Loucy (cell line): ENCODE measurements around the gene BRSK2.

Source experiments
- H2AFZ ChIP-seq: fragments of 200-600 bp; sonication (generic); 2 replicates; pipeline ENCODE4 v1.6.0; 2016; ENCODE audit warnings: antibody characterized with exemption, mild to moderate bottlenecking, low read length, moderate library complexity
- H3F3A ChIP-seq: fragments of 200-600 bp; 2 replicates; pipeline ENCODE4 v1.6.0; 2016; ENCODE audit warnings: antibody characterized with exemption, low read depth, mild to moderate bottlenecking
- H3K27me3 ChIP-seq: fragments of 200-600 bp; sonication (generic); 2 replicates; pipeline ENCODE4 v1.6.1; 2014; ENCODE audit warnings: low read length, mild to moderate bottlenecking; ENCODE audit not compliant: insufficient read depth, poor library complexity, severe bottlenecking
- H3K36me3 ChIP-seq: fragments of 200-600 bp; sonication (generic); 2 replicates; pipeline ENCODE4 v1.6.1; 2016; ENCODE audit warnings: low read length; ENCODE audit not compliant: insufficient read depth
- H3K4me1 ChIP-seq: fragments of 200-600 bp; sonication (generic); 2 replicates; pipeline ENCODE4 v1.5.1; 2014; ENCODE audit warnings: low read length, mild to moderate bottlenecking; ENCODE audit not compliant: insufficient read depth, poor library complexity, severe bottlenecking
- H3K4me2 ChIP-seq: fragments of 200-600 bp; sonication (generic); 2 replicates; pipeline ENCODE4 v1.6.0; 2014; ENCODE audit warnings: antibody characterized with exemption, low read length, low read depth, mild to moderate bottlenecking; ENCODE audit not compliant: poor library complexity, severe bottlenecking
- H3K4me3 ChIP-seq: fragments of 200-600 bp; sonication (generic); 2 replicates; pipeline ENCODE4 v1.5.1; 2014; ENCODE audit warnings: low read length, mild to moderate bottlenecking, mixed read lengths; ENCODE audit not compliant: poor library complexity, severe bottlenecking
- H3K79me2 ChIP-seq: fragments of 200-600 bp; sonication (generic); 2 replicates; pipeline ENCODE4 v1.6.1; 2014; ENCODE audit warnings: low read length; ENCODE audit not compliant: insufficient read depth
- H3K9ac ChIP-seq: fragments of 200-600 bp; sonication (generic); 2 replicates; pipeline ENCODE4 v1.6.0; 2014; ENCODE audit warnings: mild to moderate bottlenecking, low read depth, low read length, moderate library complexity; ENCODE audit not compliant: poor library complexity, severe bottlenecking
- H3K9me2 ChIP-seq: fragments of 200-600 bp; sonication (generic); replicated peaks from 2 replicates; pipeline ENCODE4 v1.6.1; 2016; ENCODE audit warnings: low read depth, low read length, mixed read lengths
- H3K9me3 ChIP-seq: fragments of 200-600 bp; sonication (generic); 2 replicates; pipeline ENCODE4 v1.6.1; 2014; ENCODE audit warnings: mild to moderate bottlenecking, antibody characterized with exemption, low read length, low read depth; ENCODE audit not compliant: insufficient read depth
- H4K20me1 ChIP-seq: fragments of 200-600 bp; sonication (generic); 2 replicates; pipeline ENCODE4 v1.6.0; 2014; ENCODE audit warnings: antibody characterized with exemption, low read length, mild to moderate bottlenecking; ENCODE audit not compliant: insufficient read depth, poor library complexity, severe bottlenecking
- EZH2phosphoT487 ChIP-seq: fragments of 200-600 bp; IDR thresholded peaks from 2 replicates; pipeline ENCODE4 v1.6.1; 2018; ENCODE audit warnings: antibody characterized with exemption, mild to moderate bottlenecking, moderate library complexity, borderline replicate concordance
- TF ChIP-seq, protein P1 (sequence below): fragments of 200-600 bp; sonication (generic); conservative IDR thresholded peaks from 2 replicates; pipeline ENCODE4 v1.5.1; 2014; ENCODE audit warnings: mild to moderate bottlenecking, antibody characterized with exemption, low read length

The BRSK2 gene

DNA sequence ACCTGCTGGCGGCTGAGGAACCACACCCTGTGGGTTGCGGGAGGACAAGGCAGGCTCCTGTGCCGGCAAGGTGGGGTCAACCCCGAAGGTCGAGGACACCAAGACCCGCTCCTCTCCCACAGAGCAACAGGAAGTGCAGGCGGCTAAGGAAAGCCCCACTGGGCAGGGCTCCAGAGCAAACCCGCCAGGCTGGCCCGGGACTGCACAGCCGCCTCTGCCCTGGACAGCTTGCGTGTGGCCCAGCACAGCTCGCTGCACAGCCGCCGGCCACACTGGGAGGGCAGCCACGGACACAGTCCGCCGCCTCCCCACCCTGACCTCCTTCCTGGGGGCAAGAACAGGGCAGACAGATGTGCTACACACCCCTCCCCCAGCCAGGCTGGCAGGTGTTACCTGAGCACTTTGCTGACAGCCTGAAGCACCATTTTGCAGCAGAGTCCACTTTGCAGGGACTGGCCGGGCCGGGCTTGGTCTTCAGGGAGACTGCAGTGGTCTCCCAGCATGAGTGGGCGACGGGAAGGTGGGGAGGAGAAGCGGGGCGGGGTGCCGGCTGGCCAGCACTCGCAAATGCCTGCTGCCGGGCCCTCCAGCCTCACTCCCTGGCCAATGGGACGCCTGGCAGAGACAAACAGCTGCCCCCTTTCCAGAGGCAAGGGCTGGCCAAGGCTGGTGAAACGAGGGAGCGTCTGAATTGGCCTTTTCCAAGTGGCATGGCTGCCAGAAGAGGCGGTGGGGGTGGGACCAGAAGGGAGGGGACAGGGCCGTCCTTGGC is 96.5 kb downstream of the BRSK2 start, which contains the start of gene MOB2:
MOB2 (minus strand) TSS at position 726 of the 772 bp plus-strand sequence; CDS start at position 503, 223 bp downstream.
- H3K9me2 ChIP-seq: no peaks in the 10 kb centered on the region
- no peak within 1 kb of the TSS for H3K9ac ChIP-seq
- H3K4me1 ChIP-seq: no peaks in the 10 kb centered on the region
- H2AFZ ChIP-seq: no peak within 1 kb of the TSS
- H3K36me3 ChIP-seq: no peaks in the 10 kb centered on the region
- H3K4me3 ChIP-seq: no peak within 1 kb of the TSS
- no peaks in the 10 kb centered on the region for H3K27me3 ChIP-seq
- peaks cover 5% of the 10 kb centered on the region for H4K20me1 ChIP-seq
- no peaks in the 10 kb centered on the region for H3F3A ChIP-seq
- TF ChIP-seq EZH2phosphoT487: no peak
- TF ChIP-seq, protein P1, sequence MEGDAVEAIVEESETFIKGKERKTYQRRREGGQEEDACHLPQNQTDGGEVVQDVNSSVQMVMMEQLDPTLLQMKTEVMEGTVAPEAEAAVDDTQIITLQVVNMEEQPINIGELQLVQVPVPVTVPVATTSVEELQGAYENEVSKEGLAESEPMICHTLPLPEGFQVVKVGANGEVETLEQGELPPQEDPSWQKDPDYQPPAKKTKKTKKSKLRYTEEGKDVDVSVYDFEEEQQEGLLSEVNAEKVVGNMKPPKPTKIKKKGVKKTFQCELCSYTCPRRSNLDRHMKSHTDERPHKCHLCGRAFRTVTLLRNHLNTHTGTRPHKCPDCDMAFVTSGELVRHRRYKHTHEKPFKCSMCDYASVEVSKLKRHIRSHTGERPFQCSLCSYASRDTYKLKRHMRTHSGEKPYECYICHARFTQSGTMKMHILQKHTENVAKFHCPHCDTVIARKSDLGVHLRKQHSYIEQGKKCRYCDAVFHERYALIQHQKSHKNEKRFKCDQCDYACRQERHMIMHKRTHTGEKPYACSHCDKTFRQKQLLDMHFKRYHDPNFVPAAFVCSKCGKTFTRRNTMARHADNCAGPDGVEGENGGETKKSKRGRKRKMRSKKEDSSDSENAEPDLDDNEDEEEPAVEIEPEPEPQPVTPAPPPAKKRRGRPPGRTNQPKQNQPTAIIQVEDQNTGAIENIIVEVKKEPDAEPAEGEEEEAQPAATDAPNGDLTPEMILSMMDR: no peak
- H3K79me2 ChIP-seq: peaks cover 45% of the 10 kb centered on the region; the same call in 1 of the 2 replicates
- no peaks in the 10 kb centered on the region for H3K9me3 ChIP-seq
- H3K4me2 ChIP-seq: no peak within 1 kb of the TSS

DNA sequence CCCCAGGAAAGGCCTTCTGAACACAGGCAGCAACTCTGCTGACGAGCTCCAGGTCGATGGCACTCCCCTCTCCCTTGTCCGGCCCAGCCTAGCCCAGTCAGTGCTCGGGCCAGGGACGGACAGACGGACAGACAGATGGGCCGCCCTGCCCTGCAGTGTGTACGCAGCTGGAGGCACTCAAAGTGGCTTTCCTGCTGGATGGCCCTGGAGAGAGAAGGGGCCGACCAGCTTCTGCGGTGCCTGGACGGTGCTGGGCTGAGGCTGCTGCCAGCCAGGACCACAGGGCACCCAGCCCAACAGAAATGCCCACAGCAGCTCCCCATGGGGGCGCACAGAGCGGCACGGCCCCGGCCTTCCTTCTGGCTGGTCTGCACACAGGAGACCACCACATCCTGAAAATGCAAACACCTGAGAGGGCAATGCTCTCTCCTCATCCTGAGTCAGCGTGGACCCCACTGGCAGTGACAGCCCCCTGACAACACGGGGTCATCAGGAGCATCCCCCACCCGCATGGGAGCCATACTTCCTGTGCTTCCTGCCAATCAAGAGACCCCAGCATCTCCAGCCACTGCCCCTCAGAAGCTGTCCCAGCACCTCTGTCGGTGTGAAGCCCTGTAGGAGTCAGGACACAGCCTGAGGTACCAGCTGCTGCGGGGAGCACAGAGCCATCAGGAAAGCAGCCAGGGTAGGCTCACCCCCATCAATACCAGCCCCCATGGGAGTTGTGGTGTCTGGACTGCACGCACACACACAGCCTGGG is 97.5 kb downstream of the BRSK2 start:
- Histone ChIP-seq H2AFZ (no peak overlapping the region), H3F3A (no peaks in the 10 kb centered on the region), H3K9me3 (no peaks in the 10 kb centered on the region), H3K4me3 (no peak overlapping the region), H3K9me2 (no peaks in the 10 kb centered on the region), H4K20me1 (peaks cover 5% of the 10 kb centered on the region), H3K79me2 (peaks cover 51% of the 10 kb centered on the region; the same call in 1 of the 2 replicates), H3K4me1 (no peaks in the 10 kb centered on the region), H3K27me3 (no peaks in the 10 kb centered on the region), H3K9ac (no peak overlapping the region), H3K36me3 (no peaks in the 10 kb centered on the region), H3K4me2 (no peak overlapping the region)
- TF ChIP-seq, protein P1: no peak
- TF ChIP-seq EZH2phosphoT487: no peak

DNA sequence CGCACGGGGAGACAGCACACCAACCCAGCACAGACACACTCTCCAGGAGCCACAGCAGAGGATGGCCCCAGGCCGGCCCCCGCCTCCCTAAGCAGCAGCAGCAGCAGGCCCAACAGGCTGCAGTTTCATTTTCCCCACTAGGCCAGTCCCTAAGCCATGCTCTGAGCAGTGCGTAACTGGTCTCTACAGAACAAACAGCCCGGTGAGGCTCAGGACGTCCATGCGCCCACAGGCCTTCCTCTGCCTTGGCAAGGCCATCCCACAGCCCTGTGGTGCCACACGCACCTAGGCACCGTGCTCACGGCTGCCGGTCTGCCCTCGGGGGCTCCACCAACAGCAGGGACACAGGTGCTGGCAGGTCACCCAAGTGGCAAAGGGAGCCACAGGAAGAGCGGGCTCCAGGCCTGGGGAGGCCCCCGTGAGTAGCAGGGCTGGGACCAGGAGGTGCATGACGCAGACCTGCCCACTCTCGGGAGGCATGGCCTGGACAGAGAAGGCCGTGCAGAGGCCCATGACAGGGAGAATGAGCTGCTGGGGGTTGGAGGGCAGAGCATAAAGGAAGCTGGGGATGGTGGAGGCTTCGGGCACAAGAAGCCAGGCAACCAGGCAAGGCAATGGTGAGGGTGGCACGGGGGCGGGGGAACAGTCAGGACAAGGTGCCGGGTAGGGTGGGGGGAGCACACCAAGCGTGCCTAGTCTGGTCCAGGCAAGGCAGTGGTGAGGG is 98.3 kb downstream of the BRSK2 start:
- Histone ChIP-seq H3K4me2 (no peak overlapping the region), H4K20me1 (peaks cover 5% of the 10 kb centered on the region), H3K9me2 (no peaks in the 10 kb centered on the region), H3K36me3 (no peaks in the 10 kb centered on the region), H3K27me3 (no peaks in the 10 kb centered on the region), H3K79me2 (peaks cover 59% of the 10 kb centered on the region; the same call in 1 of the 2 replicates), H3F3A (no peaks in the 10 kb centered on the region), H3K9me3 (no peaks in the 10 kb centered on the region), H2AFZ (no peak overlapping the region), H3K4me1 (no peaks in the 10 kb centered on the region), H3K9ac (no peak overlapping the region), H3K4me3 (no peak overlapping the region)
- TF ChIP-seq, protein P1: no peak
